ENCODE data around the gene SUPT4H1. TPM values are rescaled to one million over a fixed set of nuclear protein-coding genes. Genes with fewer than 3 reads are reported as not detected.

The SUPT4H1 gene
- total and polyA plus RNA-seq, 2 of the 4 experiments (the other 2 are of a cell fraction), result 51.6 to 129 TPM

DNA sequence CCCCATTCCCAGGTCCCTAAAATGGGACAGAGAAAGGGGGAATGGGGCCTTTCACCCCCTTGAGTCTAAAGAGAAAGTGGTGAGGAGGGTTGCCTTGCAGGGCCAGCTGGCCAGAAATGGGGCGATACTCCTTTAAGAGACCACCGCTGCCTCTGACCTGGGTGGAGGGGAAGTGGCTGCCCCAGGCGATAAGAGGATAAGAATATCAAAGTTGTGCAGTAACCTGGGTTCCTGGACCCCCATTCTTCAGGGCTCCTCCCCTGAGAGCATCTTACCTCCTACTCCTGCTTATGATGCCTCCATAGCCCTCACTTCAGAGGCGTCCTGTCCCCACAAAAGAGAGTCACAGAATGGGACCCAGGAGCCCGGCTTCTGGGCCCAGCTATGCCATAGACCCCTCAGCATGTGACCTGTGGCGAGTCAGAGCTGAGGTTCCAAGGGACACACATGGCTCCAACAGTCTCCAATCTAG, 18.2 kb downstream of the SUPT4H1 start:
- H3K56ac ChIP-seq (ENCODE audit: extremely low read depth, insufficient read depth, low read length), result no peak overlapping the region
- BruUV-seq (replicated peaks), result no TSS peak

More for the DNA sequence above, 18.2 kb downstream of the SUPT4H1 start:
- no CpG with 5 or more reads among the region's 6 CpGs for WGBS, 2 experiments (ENCODE audit: extremely low coverage in 2 of 2, insufficient read length in 1 of 2)
- H4K8ac ChIP-seq (ENCODE audit: low read depth in 2 of 2, low read length in 2 of 2), result no peak overlapping the region
- H4K20me1 ChIP-seq (ENCODE audit: insufficient read depth, low read length), result no peaks in the 10 kb centered on the region
- H2AK5ac ChIP-seq (ENCODE audit: low read depth, low read length), result peak overlapping the region; percentile 75; the same call in 1 of the 2 replicates
- no peak overlapping the region for H3K4me3 ChIP-seq (ENCODE audit: insufficient read depth, low read depth, low read length)
- in situ Hi-C loops (cut with MboI; ENCODE audit: low sequenced_read_pairs), result loop anchor here (25.0 kb wide), 1 partner anchor 471 kb away; the partner anchor contains the start of gene MRPS23
- no peak overlapping the region for H2BK20ac ChIP-seq (ENCODE audit: low read depth, low read length)
- intact Hi-C loops (cut with micrococcal nuclease), result no loop called here
- H3K79me1 ChIP-seq (ENCODE audit: low read depth in 1 of 2, low read length in 2 of 2), result peaks cover 0 to 9% of the 10 kb centered on the region in 2 experiments; a peak in 3 of 4 replicates
- H3K27ac ChIP-seq (ENCODE audit: insufficient read depth, low read length), result no peak overlapping the region
- H3K36me3 ChIP-seq (ENCODE audit: control insufficient read depth, insufficient read depth, low read length), result no peaks in the 10 kb centered on the region
- no peak overlapping the region for H3K18ac ChIP-seq (ENCODE audit: low read depth, low read length)
- H3K14ac ChIP-seq (replicated peaks; ENCODE audit: low read depth, low read length), result no peak overlapping the region
- POLR2A ChIA-PET (ENCODE audit: unreplicated experiment), result no interaction called here
- no peak overlapping the region for H2BK120ac ChIP-seq (ENCODE audit: low read depth, low read length)
- H3K9ac ChIP-seq (ENCODE audit: low read depth, low read length), result no peak overlapping the region
- no peak overlapping the region for H2AK9ac ChIP-seq (replicated peaks; ENCODE audit: low read depth, low read length, poor library complexity)
- H2BK5ac ChIP-seq (ENCODE audit: low read depth, low read length, poor library complexity, severe bottlenecking), result no peak overlapping the region
- dilution Hi-C loops (cut with HindIII; ENCODE audit: low sequenced_read_pairs, unreplicated experiment), result no loop called here
- no peak overlapping the region for H2BK15ac ChIP-seq (ENCODE audit: low read depth, low read length)
- H3K9me3 ChIP-seq (ENCODE audit: control insufficient read depth, insufficient read depth, low read length), result no peaks in the 10 kb centered on the region
- H2AFZ ChIP-seq (replicated peaks; ENCODE audit: low read length, poor library complexity), result no peak overlapping the region
- H4K91ac ChIP-seq (ENCODE audit: insufficient read depth, low read depth, low read length), result no peak overlapping the region; the same call in 1 of the 2 replicates
- peaks cover 27% of the 10 kb centered on the region for H3K4me1 ChIP-seq (ENCODE audit: control insufficient read depth, insufficient read depth, low read length)
- no peak overlapping the region for H4K5ac ChIP-seq (ENCODE audit: low read depth, low read length)
- H3K4me2 ChIP-seq (ENCODE audit: low read depth, low read length), result no peak overlapping the region
- peaks cover 29% of the 10 kb centered on the region for H3K9me1 ChIP-seq (ENCODE audit: insufficient read depth, low read length)
- CTCF ChIA-PET, result no interaction called here
- ATAC-seq (ENCODE audit: low read depth) (no peak), DNase-seq (no peak)
- H3K27me3 ChIP-seq (ENCODE audit: control insufficient read depth, insufficient read depth, low read length), result no peaks in the 10 kb centered on the region
- TF ChIP-seq NFE2L2 (IDR thresholded peaks at IDR 0.05; ENCODE audit: low read depth, low read length) (no peak), CEBPB (IDR thresholded peaks at IDR 0.05; ENCODE audit: low read depth, low read length) (no peak), RAD21 (IDR thresholded peaks at IDR 0.05; ENCODE audit: low read length) (no peak)
- H3K23ac ChIP-seq (ENCODE audit: low read depth, low read length), result no peak overlapping the region
- no peak overlapping the region for H3K4ac ChIP-seq (ENCODE audit: low read depth, low read length)

Data from IMR-90 (cell line).